Measurements from ENCODE around the gene ERC2. TPM values are rescaled to one million over a fixed set of nuclear protein-coding genes. Genes with fewer than 3 reads are reported as not detected.

The ERC2 gene
- total RNA-seq, 1 donor from 2014 or later = 0.11 TPM

DNA sequence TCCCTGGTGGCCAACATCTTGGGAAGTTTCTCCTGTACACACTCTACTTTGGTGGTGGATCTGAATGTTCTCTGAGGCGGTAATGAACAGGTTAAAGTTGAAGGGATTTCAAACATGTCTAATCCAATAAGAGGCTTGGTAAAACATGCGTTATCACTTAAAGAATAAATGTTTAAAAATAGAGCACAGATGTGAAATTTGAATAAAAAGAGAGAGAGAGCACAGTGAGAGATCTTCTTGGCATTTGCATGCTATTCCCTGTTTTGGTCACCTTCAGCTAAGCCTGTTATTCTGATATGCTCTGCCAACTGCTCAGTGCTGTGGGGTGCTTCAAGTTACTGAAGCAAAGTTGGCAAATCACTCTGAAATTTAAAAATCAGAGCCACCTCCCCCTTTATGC, 743.4 kb downstream of the ERC2 start:
- Histone ChIP-seq H3K9me3 (no peaks in the 10 kb centered on the region), H3K27me3 (no peaks in the 10 kb centered on the region), H3K4me1 (no peaks in the 10 kb centered on the region), H3K27ac (no peak overlapping the region), H3K36me3 (no peaks in the 10 kb centered on the region), H3K4me3 (no peak overlapping the region)
- no peak for TF ChIP-seq CTCF (IDR thresholded peaks at IDR 0.05)
- no peak for DNase-seq (ENCODE audit: low spot score in 2 of 2)
- intact Hi-C loops (cut with DNase I) = no loop called here

DNA sequence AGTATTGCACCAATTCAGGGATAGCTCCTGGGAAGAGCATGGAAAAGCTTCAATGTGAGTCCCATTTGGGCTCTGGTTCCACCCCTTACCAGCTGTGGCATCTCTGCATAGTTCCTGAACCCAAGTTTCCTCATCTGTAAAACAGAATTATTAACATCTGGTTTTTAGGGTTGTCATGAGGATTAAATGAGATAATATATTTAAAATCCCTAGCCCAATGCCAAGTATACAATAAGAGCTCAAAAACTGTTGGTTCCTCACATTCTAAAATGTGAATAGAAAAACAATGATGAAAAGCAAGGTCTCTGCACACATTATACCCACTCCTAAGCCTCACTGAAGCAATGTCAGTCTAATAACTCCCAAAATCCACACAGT, 743.9 kb downstream of the ERC2 start:
- TF ChIP-seq CTCF (IDR thresholded peaks at IDR 0.05) = no peak
- intact Hi-C loops (cut with DNase I) = no loop called here
- no peak overlapping the region for H3K27ac ChIP-seq
- H3K27me3 ChIP-seq = no peaks in the 10 kb centered on the region
- DNase-seq (ENCODE audit: low spot score in 2 of 2) = no peak
- no peaks in the 10 kb centered on the region for H3K36me3 ChIP-seq
- no peaks in the 10 kb centered on the region for H3K4me1 ChIP-seq
- no peak overlapping the region for H3K4me3 ChIP-seq
- H3K9me3 ChIP-seq = no peaks in the 10 kb centered on the region

GRCh38 chr3:55723653-55724406, 744.4 kb downstream of the ERC2 start:
- no peak overlapping the region for H3K4me3 ChIP-seq
- no peak for DNase-seq (ENCODE audit: low spot score in 2 of 2)
- no peak overlapping the region for H3K27ac ChIP-seq
- H3K9me3 ChIP-seq = no peaks in the 10 kb centered on the region
- H3K27me3 ChIP-seq = no peaks in the 10 kb centered on the region
- no peak for TF ChIP-seq CTCF (IDR thresholded peaks at IDR 0.05)
- H3K4me1 ChIP-seq = no peaks in the 10 kb centered on the region
- intact Hi-C loops (cut with DNase I) = no loop called here
- no peaks in the 10 kb centered on the region for H3K36me3 ChIP-seq

DNA sequence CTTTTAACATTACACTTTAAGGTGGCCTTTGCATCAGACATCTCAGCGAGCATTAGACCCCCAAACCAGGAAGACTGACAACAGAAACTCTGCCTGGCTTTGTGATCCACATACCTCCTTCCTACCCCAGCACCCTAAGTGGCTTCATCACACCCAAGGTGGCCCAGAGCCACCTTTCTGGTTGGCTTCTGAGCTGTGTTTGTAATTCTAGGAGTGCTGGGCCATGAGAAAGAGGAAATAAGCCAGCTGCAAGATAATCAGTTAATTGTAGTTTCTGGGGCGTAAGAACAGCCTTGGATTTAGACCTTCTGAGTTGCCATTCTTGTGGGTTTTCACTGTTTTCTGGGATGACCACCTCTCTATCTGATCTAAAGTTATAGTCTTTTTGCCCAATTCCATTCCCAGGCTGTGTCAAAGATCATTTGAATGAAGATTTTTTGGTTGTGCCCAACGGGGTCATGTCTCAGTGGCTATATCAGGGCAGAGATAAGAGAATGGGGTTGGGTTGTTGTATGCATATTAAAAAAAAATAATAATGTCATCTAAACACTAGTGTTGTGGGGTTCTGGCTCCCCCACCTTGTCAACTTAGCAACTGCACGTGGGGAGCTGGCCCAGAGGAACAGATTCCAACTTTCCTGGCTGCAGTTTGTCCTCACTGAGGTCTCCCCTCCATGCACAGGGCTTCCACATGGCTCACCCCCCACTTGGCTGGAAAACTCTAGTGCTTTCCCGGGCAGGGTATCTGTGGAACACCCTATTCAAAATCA, 746.4 kb downstream of the ERC2 start:
- Histone ChIP-seq H3K9me3 (no peaks in the 10 kb centered on the region), H3K36me3 (no peaks in the 10 kb centered on the region), H3K27me3 (no peaks in the 10 kb centered on the region), H3K27ac (no peak overlapping the region), H3K4me1 (no peaks in the 10 kb centered on the region), H3K4me3 (no peak overlapping the region)
- intact Hi-C loops (cut with DNase I) = no loop called here
- no peak for DNase-seq (ENCODE audit: low spot score in 2 of 2)
- peak in 1 of 3 experiments; percentile 15 for TF ChIP-seq CTCF (IDR thresholded peaks at IDR 0.05)

DNA sequence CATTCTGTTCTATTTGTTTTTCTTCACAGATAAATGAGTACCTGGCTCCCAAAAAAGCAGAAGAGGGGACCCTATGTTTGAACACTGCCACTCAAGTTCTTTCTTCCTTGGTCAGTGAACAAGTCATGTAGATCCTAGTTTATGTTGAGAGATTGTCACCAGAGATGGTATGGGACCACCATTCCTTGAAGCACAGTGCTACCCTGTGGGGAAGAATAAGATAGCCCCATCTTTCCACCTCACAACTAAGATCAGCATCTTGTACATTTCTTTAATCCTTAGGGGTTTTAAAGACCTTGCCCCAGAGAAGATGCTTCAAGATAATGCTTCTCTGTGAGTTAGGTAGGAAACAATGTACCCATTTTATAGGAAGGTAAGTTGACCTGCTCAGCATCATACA, 747.7 kb downstream of the ERC2 start:
- no peaks in the 10 kb centered on the region for H3K27me3 ChIP-seq
- H3K9me3 ChIP-seq = no peaks in the 10 kb centered on the region
- no peaks in the 10 kb centered on the region for H3K4me1 ChIP-seq
- no peak overlapping the region for H3K4me3 ChIP-seq
- TF ChIP-seq CTCF (IDR thresholded peaks at IDR 0.05) = no peak
- intact Hi-C loops (cut with DNase I) = no loop called here
- H3K27ac ChIP-seq = no peak overlapping the region
- no peak for DNase-seq (ENCODE audit: low spot score in 2 of 2)
- no peaks in the 10 kb centered on the region for H3K36me3 ChIP-seq
